Esophagus muscularis mucosa (tissue), 4 donors: Measurements from ENCODE around the gene PACSIN2. TPM values are rescaled to one million over a fixed set of nuclear protein-coding genes. Genes with fewer than 3 reads are reported as not detected.

ENCODE experiments used
- DNase-seq: peaks from one replicate; pipeline ENCODE4 v3.0.0-alpha.2; 2017; ENCODE audit errors: extremely low spot score
- H3K27ac ChIP-seq, 4 donors: fragments of 200-600 bp; sonication (generic); replicated peaks in 1 of 4; 1 replicate in 3 of 4; 2 replicates in 1 of 4; pipeline ENCODE4 v1.5.1; 2016 to 2019; ENCODE audit warnings: mild to moderate bottlenecking in 1 of 4
- H3K27me3 ChIP-seq, 4 donors: fragments of 200-600 bp; sonication (generic); one replicate each; pipeline versions ENCODE4 v1.5.1 to v1.6.0; 2016 to 2019
- H3K36me3 ChIP-seq, 4 donors: fragments of 200-600 bp; sonication (generic); one replicate each; pipeline ENCODE4 v1.5.1; 2016 to 2019
- H3K4me1 ChIP-seq, 4 donors: fragments of 200-600 bp; sonication (generic); one replicate each; pipeline ENCODE4 v1.5.1; 2016 to 2019
- H3K4me3 ChIP-seq, 4 donors: fragments of 200-600 bp; sonication (generic); 1 replicate in 2 of 4; 2 replicates in 2 of 4; pipeline ENCODE4 v1.5.1; 2016 to 2019; ENCODE audit warnings: mild to moderate bottlenecking in 4 of 4, moderate library complexity in 1 of 4
- H3K9me3 ChIP-seq, 4 donors: fragments of 200-600 bp; sonication (generic); 1 replicate in 3 of 4; 2 replicates in 1 of 4; pipeline ENCODE4 v1.5.1; 2016 to 2019
- CTCF ChIP-seq, 3 experiments: fragments of 200-600 bp in 2 of 3; fragments of 450-650 bp in 1 of 3; sonication (generic) in 2 of 3; IDR thresholded peaks; one replicate each; pipeline ENCODE4 v1.5.1; 2017 to 2019; ENCODE audit warnings: antibody characterized with exemption in 3 of 3, mild to moderate bottlenecking in 2 of 3, moderate library complexity in 1 of 3
- EP300 ChIP-seq: sonication (generic); formaldehyde crosslinking; IDR thresholded peaks from one replicate; pipeline ENCODE4 v1.6.1; 2017; ENCODE audit warnings: antibody characterized with exemption
- POLR2A ChIP-seq: fragments of 450-650 bp; IDR thresholded peaks from one replicate; pipeline ENCODE4 v1.6.1; 2017; ENCODE audit warnings: antibody characterized with exemption, moderate library complexity, mild to moderate bottlenecking, low read depth
- POLR2AphosphoS5 ChIP-seq, 2 donors: sonication (generic); formaldehyde crosslinking; IDR thresholded peaks; one replicate each; pipeline ENCODE4 v1.6.1; 2017; ENCODE audit warnings: antibody characterized with exemption in 2 of 2
- WGBS: methylation state at CpG from one replicate; pipeline ENCODE4 v1.1.5; 2018; 5-methylcytosine and 5-hydroxymethylcytosine counted together
- intact Hi-C: fragments of 100-400 bp; cut with DNase I; formaldehyde crosslinking; loops from one replicate; pipeline ENCODE4 v1.15.1; 2023
- total RNA-seq, 4 donors: library from RNA; depleted of rRNA; stranded (reverse); fragments of >200 nt; gene quantifications; one replicate each; pipeline versions ENCODE4 v1.1.0 to v1.2.1, GENCODE V29; 2016

Gene PACSIN2
- total RNA-seq, 4 donors from 2014 or later: 91.1 to 147 (median 116) TPM

GRCh38 chr22:42959576-42960509 is 55.1 kb downstream of the PACSIN2 start:
- 10% methylated on average over 12 of the region's 13 CpGs for WGBS
- H3K4me1 ChIP-seq: peaks cover 58 to 86% (median 81%) of the 10 kb centered on the region in 4 donors

GRCh38 chr22:42958937-42959336 is 56.0 kb downstream of the PACSIN2 start:
- H3K27me3 ChIP-seq: no peaks in the 10 kb centered on the region
- H3K4me3 ChIP-seq: peak overlapping the region; percentile 34 to 48 (median 44)
- WGBS: 41% methylated on average over 6 of the region's 6 CpGs
- no peaks in the 10 kb centered on the region for H3K36me3 ChIP-seq
- DNase-seq: no peak
- H3K4me1 ChIP-seq: peaks cover 60 to 86% (median 80%) of the 10 kb centered on the region in 4 donors
- no peaks in the 10 kb centered on the region for H3K9me3 ChIP-seq
- H3K27ac ChIP-seq: peak overlapping the region; percentile 68 to 83 (median 76)
- intact Hi-C loops: no loop called here
- TF ChIP-seq POLR2AphosphoS5 (IDR thresholded peaks at IDR 0.05) (no peak), POLR2A (no peak), CTCF (IDR thresholded peaks at IDR 0.05) (no peak)

More at GRCh38 chr22:42959576-42960509, 55.1 kb downstream of the PACSIN2 start:
- H3K36me3 ChIP-seq: no peaks in the 10 kb centered on the region
- H3K27ac ChIP-seq: peak overlapping the region; percentile 68 to 83 (median 76)
- no peaks in the 10 kb centered on the region for H3K9me3 ChIP-seq
- TF ChIP-seq POLR2AphosphoS5 (IDR thresholded peaks at IDR 0.05) (peak; percentile 77 to 81), CTCF (IDR thresholded peaks at IDR 0.05) (no peak), EP300 (peak; percentile 29)
- H3K27me3 ChIP-seq: no peaks in the 10 kb centered on the region
- H3K4me3 ChIP-seq: peak overlapping the region; percentile 34 to 48 (median 44)
- DNase-seq: no peak
- intact Hi-C loops: no loop called here

DNA sequence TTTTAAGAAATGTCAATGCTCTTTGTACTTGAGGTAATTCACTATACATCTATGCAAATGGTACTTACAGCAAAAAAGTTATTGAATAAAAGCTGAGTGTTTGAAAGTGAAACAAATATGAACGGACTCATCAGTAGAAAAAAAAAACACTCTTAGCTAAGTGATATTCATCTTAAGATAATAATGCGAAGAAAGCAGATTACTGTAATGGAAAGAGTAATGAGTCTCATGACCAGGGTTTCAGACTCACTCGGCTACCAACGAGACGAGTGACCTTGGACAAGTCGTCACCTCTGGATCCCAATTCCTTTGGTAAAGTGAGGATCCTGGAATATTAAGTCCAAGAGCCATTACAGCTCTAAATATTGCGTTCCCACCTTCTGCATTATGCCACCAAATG is 57.0 kb downstream of the PACSIN2 start:
- H3K4me1 ChIP-seq: peaks cover 58 to 87% (median 84%) of the 10 kb centered on the region in 4 donors
- intact Hi-C loops: no loop called here
- no peak for DNase-seq
- peak overlapping the region; percentile 68 to 83 (median 76) for H3K27ac ChIP-seq
- TF ChIP-seq CTCF (IDR thresholded peaks at IDR 0.05): no peak
- no peak for TF ChIP-seq POLR2A
- no peak for TF ChIP-seq POLR2AphosphoS5 (IDR thresholded peaks at IDR 0.05)
- TF ChIP-seq EP300: no peak
- 68% methylated on average over 7 of the region's 7 CpGs for WGBS
- H3K9me3 ChIP-seq: no peaks in the 10 kb centered on the region
- no peaks in the 10 kb centered on the region for H3K36me3 ChIP-seq
- H3K4me3 ChIP-seq: peak overlapping the region; percentile 34 to 48 (median 44)
- no peaks in the 10 kb centered on the region for H3K27me3 ChIP-seq

- Histone ChIP-seq H3K27me3 (no peaks in the 10 kb centered on the region), H3K9me3 (no peaks in the 10 kb centered on the region), H3K27ac (peak overlapping the region; percentile 68 to 83 (median 76)), H3K36me3 (no peaks in the 10 kb centered on the region), H3K4me3 (peak overlapping the region in 3 of 4 donors; percentile 44 to 48 (median 45)), H3K4me1 (peaks cover 54 to 87% (median 84%) of the 10 kb centered on the region in 4 donors)
- TF ChIP-seq POLR2A: no peak
- no peak for TF ChIP-seq CTCF (IDR thresholded peaks at IDR 0.05)
- TF ChIP-seq EP300: no peak
- no peak for TF ChIP-seq POLR2AphosphoS5 (IDR thresholded peaks at IDR 0.05)
- no peak for DNase-seq
- WGBS: 40% methylated on average over 3 of the region's 3 CpGs
- intact Hi-C loops: no loop called here
These were observed 57.4 kb downstream of the PACSIN2 start for GRCh38 chr22:42957544-42957943.
